T-cell (primary cell): ENCODE results near the gene LMNTD2. TPM values are rescaled to one million over a fixed set of nuclear protein-coding genes. Genes with fewer than 3 reads are reported as not detected.

ENCODE experiments used
- ATAC-seq, 4 experiments: fragments of 200-7000 bp in 3 of 4; fragments of 150-1000 bp in 1 of 4; cut with Tn5 transposase; replicated peaks in 1 of 4; 1 replicate in 3 of 4; 2 replicates in 1 of 4; pipeline ENCODE4 v1.10.0; 2021; ENCODE audit warnings: moderate library complexity in 3 of 4, mild to moderate bottlenecking in 2 of 4, moderate number of reproducible peaks in 1 of 4
- CTCF ChIA-PET, 2 donors: fragments of 300-600 bp; sonication (Branson Sonifier 250); formaldehyde crosslinking; loops; one replicate each; lab custom pipeline; 2022; ENCODE audit warnings: antibody characterized with exemption in 2 of 2; lab: Charles Lee
- POLR2A ChIA-PET, 2 donors: fragments of 300-600 bp; sonication (Branson Sonifier 250); formaldehyde crosslinking; loops; one replicate each; lab custom pipeline; 2022; ENCODE audit warnings: antibody characterized with exemption in 2 of 2; lab: Charles Lee
- DNase-seq, 35 experiments: peaks; one replicate each; pipeline versions ENCODE4 v3.0.0 to v3.0.0-alpha.2; 2013 to 2023
- H3K27ac ChIP-seq: one replicate; pipeline ENCODE4 v1.5.1; 2013; ENCODE audit warnings: low read length
- H3K27me3 ChIP-seq, 2 experiments: replicated peaks in 1 of 2; 1 replicate in 1 of 2; 2 replicates in 1 of 2; pipeline versions ENCODE4 v1.6.1 to v1.7.0; 2013; ENCODE audit warnings: low read length in 1 of 2, mixed read lengths in 1 of 2; ENCODE audit not compliant: control insufficient read depth in 2 of 2, insufficient read depth in 2 of 2; ENCODE audit errors: extremely low read depth in 1 of 2
- H3K36me3 ChIP-seq, 2 donors: 1 replicate in 1 of 2; 2 replicates in 1 of 2; pipeline versions ENCODE4 v1.6.1 to v1.7.0; 2013; ENCODE audit warnings: low read length in 1 of 2; ENCODE audit not compliant: control insufficient read depth in 2 of 2, insufficient read depth in 1 of 2; ENCODE audit errors: extremely low read depth in 1 of 2
- H3K4me1 ChIP-seq, 2 experiments: 1 replicate in 1 of 2; 2 replicates in 1 of 2; pipeline versions ENCODE4 v1.6.1 to v1.7.0; 2013; ENCODE audit warnings: low read length in 2 of 2, mixed read lengths in 1 of 2; ENCODE audit not compliant: insufficient read depth in 2 of 2, control insufficient read depth in 1 of 2; ENCODE audit errors: extremely low read depth in 1 of 2
- H3K4me3 ChIP-seq, 2 donors: 1 replicate in 1 of 2; 2 replicates in 1 of 2; pipeline versions ENCODE4 v1.5.1 to v1.7.0; 2013; ENCODE audit warnings: mild to moderate bottlenecking in 2 of 2, low read length in 1 of 2, moderate library complexity in 1 of 2; ENCODE audit not compliant: control insufficient read depth in 1 of 2; ENCODE audit errors: extremely low read depth in 1 of 2
- H3K9me3 ChIP-seq: 2 replicates; pipeline ENCODE4 v1.7.0; 2013
- H3K27ac Mint-ChIP-seq, 2 donors: one replicate each; pipeline ENCODE4 v1.8.0; 2020 to 2021; ENCODE audit warnings: mild to moderate bottlenecking in 2 of 2, mixed read lengths in 2 of 2
- H3K27me3 Mint-ChIP-seq, 2 donors: one replicate each; pipeline ENCODE4 v1.8.0; 2021 to 2022; ENCODE audit warnings: mixed read lengths in 2 of 2
- H3K36me3 Mint-ChIP-seq: one replicate; pipeline ENCODE4 v1.8.0; 2021; ENCODE audit warnings: mixed read lengths
- H3K4me1 Mint-ChIP-seq, 3 donors: one replicate each; pipeline ENCODE4 v1.8.0; 2020 to 2022; ENCODE audit warnings: mixed read lengths in 3 of 3, mild to moderate bottlenecking in 1 of 3
- H3K4me3 Mint-ChIP-seq, 3 donors: one replicate each; pipeline ENCODE4 v1.8.0; 2020 to 2022; ENCODE audit warnings: mild to moderate bottlenecking in 3 of 3, mixed read lengths in 3 of 3, moderate library complexity in 3 of 3
- H3K9me3 Mint-ChIP-seq, 3 donors: one replicate each; pipeline ENCODE4 v1.8.0; 2020 to 2022; ENCODE audit warnings: mixed read lengths in 3 of 3
- WGBS: methylation state at CpG from one replicate; pipeline ENCODE4 v1.1.5; 2013; ENCODE audit warnings: missing lambda C conversion rate; ENCODE audit not compliant: insufficient coverage; 5-methylcytosine and 5-hydroxymethylcytosine counted together
- total RNA-seq, 35 experiments: library from RNA in 6 of 35; stranded (reverse) in 6 of 35; fragments of 120-200 nt in 1 of 35; gene quantifications; one replicate each; pipeline versions ENCODE4 v1.2.1 to v1.2.4 and lab custom pipeline; 2013 to 2026

LMNTD2 gene
- total RNA-seq, 5 donors from 2014 or later (not counting 1 experiment from before 2014, with no cell fraction given): 5.1 to 13.4 (median 8.8) TPM

DNA sequence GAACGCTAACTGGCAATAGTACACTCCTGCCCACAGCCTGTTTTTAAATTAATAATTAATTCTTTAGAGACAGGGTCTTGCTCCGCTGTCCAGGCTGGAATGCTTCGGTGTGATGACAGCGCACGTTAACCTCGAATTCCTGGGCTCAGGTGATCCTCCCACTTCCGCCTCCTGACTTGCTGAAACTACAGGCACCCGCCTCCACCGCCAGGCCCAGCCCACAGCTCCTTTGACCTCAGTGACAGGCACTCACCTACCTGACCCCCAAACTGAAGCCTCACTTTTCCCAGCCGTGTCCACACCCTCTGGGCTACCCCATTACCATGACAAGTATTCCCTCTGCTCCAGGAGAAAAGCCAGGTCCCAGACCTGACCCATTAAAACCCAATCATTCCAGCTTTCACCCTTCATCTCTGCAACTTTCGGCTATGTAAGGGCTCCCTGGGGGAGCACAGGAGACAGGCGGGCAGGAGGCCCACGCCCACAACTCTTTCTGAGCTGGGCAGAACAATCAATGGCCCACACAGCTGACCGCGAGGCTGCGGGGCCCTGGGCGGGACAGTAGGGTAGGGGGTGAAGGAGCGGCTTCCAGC lies 730 bp downstream of the LMNTD2 start:
- peak overlapping the region; percentile 73 for H3K27ac ChIP-seq
- no peak for ATAC-seq
- 79% methylated on average over 14 of the region's 18 CpGs for WGBS
- no peaks in the 10 kb centered on the region for H3K27me3 Mint-ChIP-seq
- peaks cover 2% of the 10 kb centered on the region for H3K36me3 Mint-ChIP-seq
- DNase-seq: no peak
- CTCF ChIA-PET: no interaction called here
- peak overlapping the region; percentile 64 to 87 (median 68) for H3K4me3 Mint-ChIP-seq
- no peaks in the 10 kb centered on the region for H3K9me3 ChIP-seq
- POLR2A ChIA-PET: no interaction called here
- peak overlapping the region; percentile 82 to 90 for H3K27ac Mint-ChIP-seq
- H3K36me3 ChIP-seq: peaks cover 11 to 12% of the 10 kb centered on the region in 2 donors
- peaks cover 5 to 41% of the 10 kb centered on the region in 2 experiments for H3K4me1 ChIP-seq
- H3K9me3 Mint-ChIP-seq: no peaks in the 10 kb centered on the region
- peak overlapping the region in 1 of 2 donors; percentile 55 for H3K4me3 ChIP-seq
- peaks cover 18 to 25% (median 22%) of the 10 kb centered on the region in 3 donors for H3K4me1 Mint-ChIP-seq
- H3K27me3 ChIP-seq: peaks cover 0 to 6% of the 10 kb centered on the region in 2 experiments

DNA sequence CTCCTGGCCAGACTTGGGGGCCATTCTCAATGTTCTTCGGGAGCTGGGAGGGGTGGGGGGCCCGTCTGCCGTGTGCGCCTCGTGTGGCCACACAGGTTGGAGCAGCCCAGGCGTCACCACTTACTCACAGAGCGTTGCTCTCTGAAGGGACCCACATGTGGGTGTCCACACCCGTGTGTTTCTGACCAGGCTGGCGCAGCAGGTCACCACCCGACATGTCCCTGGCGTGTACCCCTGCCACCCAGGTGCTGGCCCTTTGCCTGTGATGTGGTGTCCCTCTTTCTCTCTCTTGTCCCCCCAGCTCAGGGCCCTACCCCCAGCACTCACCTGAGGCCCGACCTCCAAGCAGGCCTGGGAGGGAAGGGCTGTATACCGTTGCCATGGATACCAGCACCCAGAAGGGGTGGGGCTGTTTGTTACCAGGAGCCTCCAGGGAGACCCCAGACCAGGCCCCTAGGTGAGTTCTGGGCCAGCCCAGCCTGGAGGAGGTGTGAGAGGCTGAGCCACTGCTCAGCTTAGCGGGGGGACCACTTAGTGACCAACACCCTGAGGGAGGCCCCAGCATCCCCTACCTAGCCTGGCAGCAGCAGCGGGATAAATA lies 1.4 kb downstream of the LMNTD2 start:
- POLR2A ChIA-PET: no interaction called here
- WGBS: 88% methylated on average over 12 of the region's 15 CpGs

GRCh38 chr11:558503-558902 lies 2.0 kb downstream of the LMNTD2 start:
- POLR2A ChIA-PET: no interaction called here
- Histone ChIP-seq H3K36me3 (peaks cover 3 to 6% of the 10 kb centered on the region in 2 donors), H3K4me1 (peaks cover 7 to 53% of the 10 kb centered on the region in 2 experiments), H3K27ac (no peak overlapping the region), H3K9me3 (no peaks in the 10 kb centered on the region), H3K4me3 (no peak overlapping the region), H3K27me3 (peaks cover 0 to 15% of the 10 kb centered on the region in 2 experiments)
- Mint-ChIP-seq H3K36me3 (no peaks in the 10 kb centered on the region), H3K27me3 (no peaks in the 10 kb centered on the region), H3K4me3 (no peak overlapping the region), H3K4me1 (peaks cover 18 to 22% (median 21%) of the 10 kb centered on the region in 3 donors), H3K27ac (no peak overlapping the region), H3K9me3 (no peaks in the 10 kb centered on the region)
- no peak for ATAC-seq
- 88% methylated on average over 16 of the region's 20 CpGs for WGBS
- CTCF ChIA-PET: no interaction called here
- no peak for DNase-seq

More for the DNA sequence above, 1.4 kb downstream of the LMNTD2 start:
- H3K27ac ChIP-seq: no peak overlapping the region
- no peaks in the 10 kb centered on the region for H3K27me3 Mint-ChIP-seq
- ATAC-seq: no peak
- DNase-seq: no peak
- H3K9me3 Mint-ChIP-seq: no peaks in the 10 kb centered on the region
- peaks cover 18 to 25% (median 22%) of the 10 kb centered on the region in 3 donors for H3K4me1 Mint-ChIP-seq
- H3K4me3 Mint-ChIP-seq: no peak overlapping the region
- no peak overlapping the region for H3K4me3 ChIP-seq
- peaks cover 7 to 48% of the 10 kb centered on the region in 2 experiments for H3K4me1 ChIP-seq
- H3K36me3 Mint-ChIP-seq: peaks cover 2% of the 10 kb centered on the region
- H3K36me3 ChIP-seq: peaks cover 9 to 12% of the 10 kb centered on the region in 2 donors
- H3K9me3 ChIP-seq: no peaks in the 10 kb centered on the region
- CTCF ChIA-PET: no interaction called here
- H3K27ac Mint-ChIP-seq: no peak overlapping the region
- H3K27me3 ChIP-seq: peaks cover 0 to 10% of the 10 kb centered on the region in 2 experiments

DNA sequence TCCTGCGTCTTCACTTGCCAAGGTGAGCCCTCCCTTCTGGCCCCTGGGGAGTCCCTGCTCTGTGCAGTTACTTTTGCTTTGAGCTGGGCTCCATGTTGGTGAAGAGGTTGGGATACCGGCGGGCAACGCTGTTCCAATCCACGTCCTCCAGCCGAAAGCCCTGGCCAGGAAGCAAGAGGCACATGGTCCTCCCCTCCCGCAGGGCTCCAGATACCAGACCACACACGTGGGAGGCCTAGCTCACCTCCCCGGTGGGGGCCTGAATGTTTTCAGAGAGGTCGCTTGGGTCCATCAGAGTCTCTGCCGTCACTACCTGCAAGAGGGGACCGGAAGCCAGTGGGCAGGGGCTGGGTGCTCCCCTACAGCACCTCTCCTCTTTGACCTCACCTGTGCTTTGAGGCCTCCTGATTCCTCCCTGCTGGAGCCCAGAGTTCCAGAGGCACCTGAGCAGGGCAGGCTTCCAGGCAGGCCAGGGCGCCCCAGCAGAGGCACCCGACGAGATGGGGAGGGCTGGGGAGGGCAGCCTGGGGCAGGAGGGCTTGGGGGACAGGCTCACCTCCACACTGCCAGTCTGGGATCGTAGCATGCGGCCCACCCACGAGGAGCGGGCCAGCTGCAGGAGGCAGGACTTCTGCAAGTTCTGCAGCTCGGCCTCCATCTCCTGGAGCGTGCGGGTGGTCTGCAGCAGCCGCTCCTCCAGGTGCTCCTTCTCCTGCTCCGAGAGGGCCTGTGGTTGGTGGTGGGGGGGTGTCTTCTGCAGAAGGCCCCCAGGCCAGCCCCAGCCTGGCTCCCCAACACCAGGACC lies 3.0 kb downstream of the LMNTD2 start:
- no peaks in the 10 kb centered on the region for H3K27me3 Mint-ChIP-seq
- 80% methylated on average over 10 of the region's 24 CpGs for WGBS
- no peak for ATAC-seq
- H3K4me1 ChIP-seq: peaks cover 7 to 49% of the 10 kb centered on the region in 2 experiments
- H3K4me3 Mint-ChIP-seq: no peak overlapping the region
- H3K36me3 ChIP-seq: no peaks in the 10 kb centered on the region
- ChIA-PET CTCF (no interaction called here), POLR2A (interaction anchor here in 1 of 2 donors (0.6 kb wide), 1 partner anchor 91 kb away, joined by 4 read pairs; no protein-coding TSS in a partner anchor)
- no peaks in the 10 kb centered on the region for H3K9me3 ChIP-seq
- H3K4me3 ChIP-seq: no peak overlapping the region
- H3K27ac ChIP-seq: no peak overlapping the region
- no peaks in the 10 kb centered on the region for H3K9me3 Mint-ChIP-seq
- no peak for DNase-seq
- peaks cover 0 to 19% of the 10 kb centered on the region in 2 experiments for H3K27me3 ChIP-seq
- H3K27ac Mint-ChIP-seq: peak overlapping the region; percentile 16 to 57
- no peaks in the 10 kb centered on the region for H3K36me3 Mint-ChIP-seq
- H3K4me1 Mint-ChIP-seq: peaks cover 18 to 21% (median 21%) of the 10 kb centered on the region in 3 donors

GRCh38 chr11:556662-557256 lies 3.8 kb downstream of the LMNTD2 start:
- Mint-ChIP-seq H3K27me3 (no peaks in the 10 kb centered on the region), H3K36me3 (no peaks in the 10 kb centered on the region), H3K9me3 (no peaks in the 10 kb centered on the region), H3K4me3 (peak overlapping the region; percentile 33 to 52 (median 45)), H3K27ac (peak overlapping the region; percentile 52 to 57), H3K4me1 (peaks cover 17 to 20% (median 18%) of the 10 kb centered on the region in 3 donors)
- Histone ChIP-seq H3K4me3 (no peak overlapping the region), H3K27me3 (peaks cover 0 to 22% of the 10 kb centered on the region in 2 experiments), H3K4me1 (peaks cover 5 to 42% of the 10 kb centered on the region in 2 experiments), H3K9me3 (no peaks in the 10 kb centered on the region), H3K36me3 (no peaks in the 10 kb centered on the region), H3K27ac (peak overlapping the region; percentile 18)
- 83% methylated on average over 22 of the region's 22 CpGs for WGBS
- DNase-seq: no peak
- no peak for ATAC-seq
- POLR2A ChIA-PET: no interaction called here
- CTCF ChIA-PET: interaction anchor here in 1 of 2 donors (0.6 kb wide), 1 partner anchor 254 kb away, joined by 3 read pairs; no protein-coding TSS in a partner anchor
